Spleen (tissue), 11 donors: ENCODE measurements around the gene TRIO. TPM values are rescaled to one million over a fixed set of nuclear protein-coding genes. Genes with fewer than 3 reads are reported as not detected.
"Not testable (repeated sequence)": the region's sequence is repeated elsewhere in the genome, so short reads cannot be mapped to it uniquely, and the experiment has no call there.

Experiments
- DNase-seq: peaks from one replicate; pipeline ENCODE4 v3.0.0-alpha.2; 2020
- H3K27ac ChIP-seq, 8 donors: fragments of 200-600 bp; sonication (generic) in 7 of 8; 1 replicate in 4 of 8; 2 replicates in 4 of 8; pipeline versions ENCODE4 v1.5.0 to v1.8.0; 2016 to 2021; ENCODE audit warnings: inconsistent platforms in 4 of 8, mild to moderate bottlenecking in 4 of 8, moderate library complexity in 1 of 8
- H3K27me3 ChIP-seq, 7 donors: fragments of 200-600 bp; sonication (generic) in 6 of 7; replicated peaks in 1 of 7; 1 replicate in 4 of 7; 2 replicates in 3 of 7; pipeline versions ENCODE4 v1.5.0 to v1.8.0; 2016 to 2021; ENCODE audit warnings: inconsistent platforms in 3 of 7, mild to moderate bottlenecking in 1 of 7
- H3K36me3 ChIP-seq, 6 donors: fragments of 200-600 bp; sonication (generic) in 5 of 6; 1 replicate in 4 of 6; 2 replicates in 2 of 6; pipeline versions ENCODE4 v1.5.0 to v1.8.0; 2016 to 2021; ENCODE audit warnings: inconsistent platforms in 2 of 6
- H3K4me1 ChIP-seq, 6 donors: fragments of 200-600 bp; sonication (generic) in 5 of 6; 1 replicate in 3 of 6; 2 replicates in 3 of 6; pipeline versions ENCODE4 v1.5.0 to v1.8.0; 2016 to 2021; ENCODE audit warnings: inconsistent platforms in 3 of 6
- H3K4me3 ChIP-seq, 8 donors: fragments of 200-600 bp; sonication (generic) in 7 of 8; 1 replicate in 4 of 8; 2 replicates in 4 of 8; pipeline versions ENCODE4 v1.5.0 to v1.8.0; 2016 to 2021; ENCODE audit warnings: inconsistent platforms in 4 of 8, mild to moderate bottlenecking in 4 of 8, moderate library complexity in 2 of 8
- H3K9me3 ChIP-seq, 8 donors: fragments of 200-600 bp; sonication (generic) in 7 of 8; 1 replicate in 4 of 8; 2 replicates in 4 of 8; pipeline versions ENCODE4 v1.5.0 to v1.8.0; 2016 to 2021; ENCODE audit warnings: inconsistent platforms in 4 of 8
- POLR2A ChIP-seq, 3 donors: fragments of 450-650 bp; IDR thresholded peaks; one replicate each; pipeline ENCODE4 v1.5.1; 2017; ENCODE audit warnings: antibody characterized with exemption in 3 of 3, mild to moderate bottlenecking in 1 of 3
- POLR2AphosphoS5 ChIP-seq, 3 donors: sonication (generic); formaldehyde crosslinking; IDR thresholded peaks; one replicate each; pipeline ENCODE4 v1.5.1; 2017; ENCODE audit warnings: antibody characterized with exemption in 3 of 3
- WGBS, 5 donors: extraction: QIAGEN DNeasy Blood & Tissue Kit in 3 of 5; methylation state at CpG; one replicate each; pipeline versions ENCODE4 v1.1.5 to v1.1.7; 2013 to 2018; 5-methylcytosine and 5-hydroxymethylcytosine counted together
- intact Hi-C: fragments of 100-400 bp; cut with DNase I; formaldehyde crosslinking; loops from one replicate; pipeline ENCODE4 v1.15.0; 2023; ENCODE audit warnings: low total_unique reads
- polyA plus RNA-seq, 3 donors: library from polyadenylated mRNA; stranded (reverse); fragments of 200-250 nt; gene quantifications; one replicate each; pipeline ENCODE4 v1.2.1, GENCODE V29; 2013
- total RNA-seq, 7 donors: library from RNA; depleted of rRNA in 3 of 7; stranded (reverse); fragments of >200 nt in 3 of 7; fragmentation: NEBNext Ultra II Directional in 4 of 7; extraction: Animal tissue kit (Norgen Biotek cat#: 25700) in 4 of 7; gene quantifications; one replicate each; pipeline versions ENCODE4 v1.1.0 to v1.2.1, GENCODE V29; 2016 to 2021
- TF ChIP-seq, protein P1 (sequence below), 11 experiments: fragments of 200-600 bp in 7 of 11; fragments of 450-650 bp in 4 of 11; sonication (generic) in 4 of 11; IDR thresholded peaks in 8 of 11; conservative IDR thresholded peaks in 3 of 11; 1 replicate in 7 of 11; 2 replicates in 4 of 11; pipeline versions ENCODE4 v1.4.0 to v1.8.0; 2016 to 2021; ENCODE audit warnings: antibody characterized with exemption in 11 of 11, inconsistent platforms in 4 of 11, mild to moderate bottlenecking in 1 of 11
- donor health status: healthy with polysubstance abuse.
- donor health status: DM: no; HTN: no; CAD: no; lungs with moderate emphysema.
- donor health status: DM: no; HTN: no; CAD: no.
- donor health status: Bipolar disorder and iron deficiency.
- donor health status: healthy.
- donor health status: DM: no; HTN: no; CAD: no.
- donor health status: DM: yes; HTN: yes; CAD: no.

TRIO gene
- total and polyA plus RNA-seq, 10 donors, result 21.5 to 280 (median 190) TPM

DNA sequence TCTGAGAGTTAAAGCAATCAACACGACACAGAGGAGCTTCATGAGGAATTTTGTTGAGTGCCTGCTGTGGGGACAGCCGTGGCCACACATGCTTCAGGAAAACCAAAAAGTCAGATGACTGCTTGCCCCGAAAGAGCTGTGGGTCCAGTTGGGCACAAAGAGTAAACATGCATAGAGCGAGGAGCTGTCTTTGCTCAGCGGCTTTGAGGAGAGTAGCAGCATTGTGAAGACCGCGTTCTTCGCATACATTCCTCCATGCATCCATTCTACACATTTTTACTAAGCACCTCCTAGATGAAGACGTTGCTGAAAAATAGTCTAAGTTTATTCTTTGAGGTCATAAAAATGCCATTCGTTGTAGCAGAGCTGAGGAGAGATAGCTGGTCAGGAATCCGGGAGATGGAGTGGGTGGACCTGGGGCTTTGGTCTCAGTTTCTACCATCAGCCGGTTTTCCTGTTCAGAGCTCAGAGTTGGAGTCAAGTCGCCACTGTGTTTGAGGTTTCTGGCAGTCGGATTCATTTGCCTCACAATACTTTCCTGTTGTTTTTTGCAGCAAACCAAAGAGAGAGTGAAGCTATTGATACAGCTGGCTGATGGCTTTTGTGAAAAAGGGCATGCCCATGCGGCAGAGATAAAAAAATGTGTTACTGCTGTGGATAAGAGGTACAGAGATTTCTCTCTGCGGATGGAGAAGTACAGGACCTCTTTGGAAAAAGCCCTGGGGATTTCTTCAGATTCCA is 243.9 kb downstream of the TRIO start:
- intact Hi-C loops, result no loop called here
- no peaks in the 10 kb centered on the region for H3K9me3 ChIP-seq

DNA sequence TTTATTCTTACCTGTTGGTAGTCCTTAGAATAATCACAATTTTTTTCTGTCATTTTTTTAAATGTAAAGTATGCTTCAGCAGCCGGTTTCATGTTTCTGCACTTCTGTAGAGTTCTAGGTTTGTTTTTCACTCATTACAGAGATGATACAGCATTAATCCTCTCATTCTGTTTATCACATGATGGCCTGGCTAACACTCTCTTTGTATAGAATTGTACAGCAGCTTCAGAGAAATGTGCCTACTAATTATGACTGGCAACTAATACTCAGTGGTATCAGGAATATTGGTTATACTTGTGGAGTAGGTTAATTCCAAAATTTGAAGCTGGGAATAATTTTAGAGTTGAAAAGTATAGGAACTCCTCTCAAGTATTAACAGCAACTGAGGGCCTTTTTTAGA is 245.6 kb downstream of the TRIO start:
- WGBS, 5 donors, result 86 to 98% (median 94%) methylated on average over 1 of the region's 1 CpG
- no peak overlapping the region for H3K4me3 ChIP-seq
- H3K27ac ChIP-seq, result no peak overlapping the region
- no peaks in the 10 kb centered on the region for H3K27me3 ChIP-seq
- DNase-seq, result no peak
- TF ChIP-seq POLR2A (IDR thresholded peaks at IDR 0.05) (no peak), POLR2AphosphoS5 (IDR thresholded peaks at IDR 0.05) (no peak)
- TF ChIP-seq, protein P1, sequence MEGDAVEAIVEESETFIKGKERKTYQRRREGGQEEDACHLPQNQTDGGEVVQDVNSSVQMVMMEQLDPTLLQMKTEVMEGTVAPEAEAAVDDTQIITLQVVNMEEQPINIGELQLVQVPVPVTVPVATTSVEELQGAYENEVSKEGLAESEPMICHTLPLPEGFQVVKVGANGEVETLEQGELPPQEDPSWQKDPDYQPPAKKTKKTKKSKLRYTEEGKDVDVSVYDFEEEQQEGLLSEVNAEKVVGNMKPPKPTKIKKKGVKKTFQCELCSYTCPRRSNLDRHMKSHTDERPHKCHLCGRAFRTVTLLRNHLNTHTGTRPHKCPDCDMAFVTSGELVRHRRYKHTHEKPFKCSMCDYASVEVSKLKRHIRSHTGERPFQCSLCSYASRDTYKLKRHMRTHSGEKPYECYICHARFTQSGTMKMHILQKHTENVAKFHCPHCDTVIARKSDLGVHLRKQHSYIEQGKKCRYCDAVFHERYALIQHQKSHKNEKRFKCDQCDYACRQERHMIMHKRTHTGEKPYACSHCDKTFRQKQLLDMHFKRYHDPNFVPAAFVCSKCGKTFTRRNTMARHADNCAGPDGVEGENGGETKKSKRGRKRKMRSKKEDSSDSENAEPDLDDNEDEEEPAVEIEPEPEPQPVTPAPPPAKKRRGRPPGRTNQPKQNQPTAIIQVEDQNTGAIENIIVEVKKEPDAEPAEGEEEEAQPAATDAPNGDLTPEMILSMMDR (IDR thresholded peaks at IDR 0.05 in 8 of 11, conservative IDR thresholded peaks at IDR 0.05 in 3 of 11), result no peak
- intact Hi-C loops, result no loop called here
- H3K36me3 ChIP-seq, result peaks cover 3 to 99% (median 61%) of the 10 kb centered on the region in 6 donors
- no peaks in the 10 kb centered on the region for H3K4me1 ChIP-seq
- no peaks in the 10 kb centered on the region for H3K9me3 ChIP-seq

More for the DNA sequence above, 243.9 kb downstream of the TRIO start:
- H3K4me1 ChIP-seq, result no peaks in the 10 kb centered on the region
- peaks cover 3 to 100% (median 67%) of the 10 kb centered on the region in 6 donors for H3K36me3 ChIP-seq
- H3K4me3 ChIP-seq, result no peak overlapping the region
- H3K27me3 ChIP-seq, result no peaks in the 10 kb centered on the region
- DNase-seq, result no peak
- TF ChIP-seq, protein P1 (IDR thresholded peaks at IDR 0.05 in 8 of 11, conservative IDR thresholded peaks at IDR 0.05 in 3 of 11), result no peak
- TF ChIP-seq POLR2AphosphoS5 (IDR thresholded peaks at IDR 0.05), result no peak
- no peak for TF ChIP-seq POLR2A (IDR thresholded peaks at IDR 0.05)
- H3K27ac ChIP-seq, result no peak overlapping the region
- WGBS, 5 donors, result 86 to 94% (median 90%) methylated on average over 16 of the region's 16 CpGs

DNA sequence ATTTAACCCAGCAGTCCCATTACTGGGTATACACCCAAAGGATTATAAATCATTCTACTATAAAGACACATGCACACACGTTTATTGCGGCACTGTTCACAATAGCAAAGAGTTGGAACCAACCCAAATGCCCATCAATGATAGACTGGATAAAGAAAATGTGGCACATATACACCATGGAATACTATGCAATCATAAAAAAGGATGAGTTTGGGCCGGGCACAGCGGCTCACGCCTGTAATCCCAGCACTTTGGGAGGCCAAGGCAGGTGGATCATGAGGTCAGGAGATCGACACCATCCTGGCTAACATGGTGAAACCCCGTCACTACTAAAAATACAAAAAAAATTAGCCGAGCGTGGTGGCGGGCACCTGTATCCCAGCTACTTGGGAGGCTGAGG is 249.4 kb downstream of the TRIO start:
- DNase-seq, H3K27me3 ChIP-seq, H3K4me3 ChIP-seq, H3K4me1 ChIP-seq, intact Hi-C loops, H3K27ac ChIP-seq, H3K9me3 ChIP-seq: not testable (repeated sequence)
- WGBS, 5 donors, result 95 to 99% (median 96%) methylated on average over 10 of the region's 10 CpGs
- H3K36me3 ChIP-seq, result peaks cover 3 to 100% (median 68%) of the 10 kb centered on the region in 6 donors

DNA sequence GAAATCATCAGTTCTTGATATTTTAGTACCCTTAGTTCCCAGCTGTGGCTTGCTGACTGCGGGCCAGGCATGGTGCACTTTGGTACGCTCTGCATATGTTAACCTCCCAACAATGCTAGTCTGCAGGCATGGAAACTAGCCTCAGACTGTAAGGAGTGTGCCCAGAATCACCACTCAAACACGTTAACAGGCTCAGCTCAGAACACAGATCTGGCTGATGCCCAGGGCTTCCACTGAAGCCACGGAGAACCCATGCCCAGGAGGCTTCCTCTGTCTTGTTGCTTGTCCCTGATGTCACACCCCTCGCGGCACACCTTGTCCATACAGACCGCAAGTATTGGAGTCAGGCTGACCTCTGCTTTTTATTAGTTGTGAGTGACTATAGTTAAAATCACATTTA is 251.2 kb downstream of the TRIO start:
- H3K27ac ChIP-seq, result no peak overlapping the region
- TF ChIP-seq, protein P1 (IDR thresholded peaks at IDR 0.05 in 8 of 11, conservative IDR thresholded peaks at IDR 0.05 in 3 of 11), result no peak
- TF ChIP-seq POLR2A (IDR thresholded peaks at IDR 0.05) (no peak), POLR2AphosphoS5 (IDR thresholded peaks at IDR 0.05) (no peak)
- DNase-seq, result no peak
- no peaks in the 10 kb centered on the region for H3K9me3 ChIP-seq
- H3K4me1 ChIP-seq, result peaks cover 0 to 19% (median 4%) of the 10 kb centered on the region in 6 donors
- 87 to 97% (median 93%) methylated on average over 7 of the region's 7 CpGs for WGBS, 5 donors
- H3K36me3 ChIP-seq, result peaks cover 3 to 95% (median 51%) of the 10 kb centered on the region in 6 donors
- no peaks in the 10 kb centered on the region for H3K27me3 ChIP-seq
- no peak overlapping the region for H3K4me3 ChIP-seq
- intact Hi-C loops, result no loop called here
